NAMALWA (cell line): ENCODE results near the gene SCRN1.
"Not testable (repeated sequence)": the region's sequence is repeated elsewhere in the genome, so short reads cannot be mapped to it uniquely, and the experiment has no call there.

Experiments
- DNase-seq: peaks from one replicate; pipeline ENCODE4 v3.0.0-alpha.2; 2015; ENCODE audit warnings: low spot score

The SCRN1 gene

DNA sequence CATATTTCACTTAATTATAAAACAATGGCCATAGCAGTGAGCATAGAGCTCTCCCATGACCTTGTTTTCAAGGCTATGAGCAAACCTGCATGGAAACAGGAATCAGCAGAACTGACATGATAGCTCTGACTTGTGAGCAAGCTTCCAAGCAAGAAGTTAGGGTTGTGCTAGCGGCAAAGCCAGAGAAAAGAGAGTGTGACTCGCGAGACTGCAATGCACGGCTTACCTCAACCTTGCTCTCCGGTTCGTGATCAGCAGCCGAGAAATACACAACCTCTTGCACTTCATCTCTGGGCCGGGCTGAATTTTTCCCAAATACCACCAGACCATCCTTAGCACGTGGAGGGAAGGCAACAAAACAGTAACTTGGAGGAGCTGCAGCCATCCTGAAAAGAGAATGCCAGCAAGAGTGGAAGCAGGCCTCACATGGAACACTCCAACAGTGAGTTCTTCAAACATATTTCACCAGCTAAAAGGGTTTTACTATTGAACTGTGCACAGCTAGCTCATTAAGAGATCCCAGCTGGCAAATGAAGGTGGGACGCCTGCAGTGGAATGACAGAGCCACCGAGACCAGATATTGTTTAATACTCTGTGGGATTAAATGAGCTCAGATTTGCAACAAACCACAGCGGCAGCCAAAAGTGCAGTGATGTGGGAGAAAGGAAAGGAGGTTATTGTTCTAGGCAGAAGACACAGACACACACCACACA lies 20.8 kb downstream of the SCRN1 start:
- DNase-seq: no peak

DNA sequence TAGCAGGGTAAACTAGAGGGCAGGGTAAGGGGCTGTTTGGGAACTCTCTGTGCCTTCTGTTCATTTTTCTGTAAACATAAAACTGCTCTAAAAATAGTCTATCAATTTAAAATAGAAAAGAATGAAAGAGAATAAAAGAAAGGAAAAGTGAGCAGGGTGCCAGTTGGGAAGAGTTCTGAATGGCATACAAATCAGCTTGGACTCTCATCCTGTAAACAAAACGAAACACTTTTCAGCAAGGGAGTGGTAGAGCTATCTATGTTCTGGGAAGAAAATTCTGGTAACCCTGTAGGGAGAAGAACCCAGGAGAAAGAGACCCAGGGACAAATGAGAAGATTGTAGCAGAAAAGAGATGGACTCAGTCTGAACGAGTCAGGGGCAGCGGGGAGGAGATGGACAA lies 24.6 kb downstream of the SCRN1 start:
- DNase-seq: no peak

DNA sequence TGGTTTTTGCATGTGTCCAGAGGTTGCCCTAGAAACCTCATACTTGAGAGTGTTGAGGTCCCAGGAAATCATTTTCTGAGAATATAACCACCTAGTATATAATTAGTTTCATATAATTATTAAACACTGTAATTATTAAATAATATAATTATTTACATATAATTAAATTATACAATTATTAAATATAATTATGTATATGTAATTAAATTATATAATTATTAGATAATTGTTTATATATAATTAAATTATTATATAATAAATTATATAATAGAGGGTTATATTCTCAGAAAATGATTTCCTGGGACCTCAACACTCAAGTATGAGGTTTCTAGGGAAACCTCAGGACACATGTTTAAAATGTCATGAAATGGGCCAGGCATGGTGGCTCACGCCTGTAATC lies 27.6 kb downstream of the SCRN1 start:
- no peak for DNase-seq

DNA sequence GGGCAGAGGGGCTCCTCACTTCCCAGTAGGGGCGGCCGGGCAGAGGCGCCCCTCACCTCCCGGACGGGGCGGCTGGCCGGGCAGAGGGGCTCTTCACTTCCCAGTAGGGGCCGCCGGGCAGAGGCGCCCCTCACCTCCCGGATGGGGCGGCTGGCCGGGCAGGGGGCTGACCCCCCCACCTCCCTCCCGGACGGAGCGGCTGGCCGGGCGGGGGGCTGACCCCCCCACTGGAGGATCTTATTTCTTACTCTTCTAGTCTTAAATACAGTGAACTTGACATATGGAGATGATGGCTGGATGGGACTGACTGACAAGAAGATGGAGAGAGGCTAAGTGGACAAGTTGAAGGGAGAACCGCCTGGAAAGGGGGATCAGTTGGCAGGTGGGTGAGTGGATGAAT lies 28.0 kb downstream of the SCRN1 start:
- DNase-seq: not testable (repeated sequence)

DNA sequence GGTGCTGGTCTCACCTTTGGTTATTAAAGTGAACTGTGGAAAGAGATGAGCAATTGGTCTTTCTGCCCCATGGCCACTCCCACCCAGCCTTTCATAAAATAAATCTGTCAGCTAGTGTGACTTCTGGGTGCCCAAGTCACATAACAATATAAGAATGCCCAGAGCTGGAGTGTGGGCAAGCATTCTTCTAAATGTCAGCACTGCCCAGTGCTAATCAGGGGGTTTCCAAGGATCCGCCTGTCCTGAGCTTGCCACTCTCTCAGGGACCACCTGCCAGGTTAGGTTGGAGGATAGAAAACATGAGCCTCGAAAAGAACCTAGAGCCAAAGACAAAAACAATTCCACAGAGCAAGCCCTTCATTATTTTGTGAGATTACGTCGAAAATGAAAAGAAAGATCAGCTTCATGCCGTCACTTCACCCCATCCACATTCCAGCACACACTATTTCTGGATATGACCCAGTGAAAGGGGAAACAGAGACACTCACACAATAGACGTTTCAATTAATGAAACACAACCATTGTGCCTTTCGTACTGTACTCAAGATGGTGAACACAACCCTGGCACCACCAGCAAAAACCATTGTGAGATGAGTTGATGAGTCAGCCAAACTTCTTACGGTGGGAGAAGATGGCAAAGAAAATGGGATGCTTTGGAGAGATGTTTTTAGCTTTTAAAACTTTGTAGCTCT lies 30.8 kb downstream of the SCRN1 start:
- no peak for DNase-seq

DNA sequence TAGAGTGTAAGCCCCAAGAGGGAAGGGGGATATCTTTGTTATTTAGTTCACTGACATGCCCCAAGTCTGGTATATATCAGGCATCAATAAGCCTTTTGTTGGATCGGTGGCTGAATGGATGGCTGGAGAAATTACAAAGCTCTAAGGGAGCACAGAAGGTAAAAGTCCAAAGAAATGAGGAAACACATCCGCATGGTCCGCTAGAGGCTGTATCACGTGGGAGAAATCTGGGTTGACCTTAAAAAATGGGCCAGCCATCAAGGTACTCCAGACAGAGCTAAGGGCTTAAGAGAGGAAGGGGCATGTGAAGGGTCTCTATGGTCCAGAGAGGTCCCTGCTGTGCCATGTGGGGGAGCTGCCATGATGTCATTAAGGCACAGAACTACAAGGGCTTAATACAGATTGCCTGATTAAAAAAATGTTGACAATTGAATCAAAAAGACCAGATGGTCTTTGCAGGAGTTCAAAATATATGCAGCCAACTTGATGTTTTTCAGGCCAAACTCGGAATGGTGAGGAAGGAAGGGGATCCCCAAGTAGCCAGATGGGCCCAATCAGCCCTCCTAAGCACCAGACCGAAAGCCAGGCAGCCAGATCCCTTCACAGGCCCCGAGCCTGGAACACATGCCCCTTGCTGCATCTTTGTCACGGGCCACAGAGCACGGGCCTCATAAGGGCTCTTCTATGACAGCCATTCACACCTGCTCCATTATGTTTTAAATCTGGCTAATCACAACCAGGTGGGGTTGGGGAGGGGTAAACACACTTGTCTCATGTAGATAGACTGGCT lies 31.9 kb downstream of the SCRN1 start:
- DNase-seq: peak; percentile 19

DNA sequence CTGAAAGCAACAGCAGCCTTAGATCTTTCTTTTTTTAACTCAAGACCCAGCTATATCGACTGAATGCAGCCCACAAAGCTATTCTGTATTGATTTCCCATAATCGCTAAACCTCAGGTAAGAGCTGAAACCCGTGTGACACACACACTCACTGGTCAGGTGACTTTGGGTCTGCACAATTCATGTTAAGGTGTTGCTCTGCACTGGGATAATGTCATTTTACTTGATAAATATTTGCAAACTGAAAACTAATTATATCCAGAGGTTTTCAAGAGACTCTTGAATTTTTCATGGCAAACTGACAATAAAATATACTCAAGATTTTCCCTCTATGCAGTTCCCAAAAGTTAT lies 33.1 kb downstream of the SCRN1 start:
- no peak for DNase-seq

DNA sequence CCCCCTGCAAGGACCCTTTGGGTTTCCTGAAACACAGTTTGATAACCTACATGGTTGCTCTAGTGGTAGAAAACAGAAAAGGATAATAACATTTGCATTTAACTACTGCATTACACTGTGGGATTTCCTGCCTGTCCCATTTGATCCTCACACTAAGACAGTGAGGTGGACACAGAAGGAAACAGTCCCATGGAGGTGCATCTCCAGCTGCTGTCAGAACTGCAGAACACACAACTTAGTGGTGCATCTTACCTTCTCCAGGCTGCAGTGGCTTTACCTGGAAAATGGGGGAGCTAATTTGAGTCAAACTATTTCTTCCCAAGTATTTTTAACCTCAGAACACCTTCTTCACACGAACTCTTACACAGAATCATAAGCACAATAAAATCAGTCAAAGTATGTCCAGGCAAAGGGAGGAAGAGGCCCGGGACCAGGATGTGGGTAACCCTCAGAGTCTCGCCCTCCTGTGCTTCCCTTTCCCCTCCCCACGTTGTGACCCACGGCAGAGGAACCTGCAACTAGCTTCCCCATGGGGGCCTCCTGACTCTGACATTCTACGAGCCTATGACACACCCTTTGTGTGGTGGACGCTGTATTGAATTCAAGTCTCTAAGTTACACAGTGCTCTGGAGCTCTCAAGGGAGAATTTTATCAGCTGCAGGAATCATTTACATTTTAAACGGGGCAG lies 33.7 kb downstream of the SCRN1 start:
- DNase-seq: peak; percentile 15

DNA sequence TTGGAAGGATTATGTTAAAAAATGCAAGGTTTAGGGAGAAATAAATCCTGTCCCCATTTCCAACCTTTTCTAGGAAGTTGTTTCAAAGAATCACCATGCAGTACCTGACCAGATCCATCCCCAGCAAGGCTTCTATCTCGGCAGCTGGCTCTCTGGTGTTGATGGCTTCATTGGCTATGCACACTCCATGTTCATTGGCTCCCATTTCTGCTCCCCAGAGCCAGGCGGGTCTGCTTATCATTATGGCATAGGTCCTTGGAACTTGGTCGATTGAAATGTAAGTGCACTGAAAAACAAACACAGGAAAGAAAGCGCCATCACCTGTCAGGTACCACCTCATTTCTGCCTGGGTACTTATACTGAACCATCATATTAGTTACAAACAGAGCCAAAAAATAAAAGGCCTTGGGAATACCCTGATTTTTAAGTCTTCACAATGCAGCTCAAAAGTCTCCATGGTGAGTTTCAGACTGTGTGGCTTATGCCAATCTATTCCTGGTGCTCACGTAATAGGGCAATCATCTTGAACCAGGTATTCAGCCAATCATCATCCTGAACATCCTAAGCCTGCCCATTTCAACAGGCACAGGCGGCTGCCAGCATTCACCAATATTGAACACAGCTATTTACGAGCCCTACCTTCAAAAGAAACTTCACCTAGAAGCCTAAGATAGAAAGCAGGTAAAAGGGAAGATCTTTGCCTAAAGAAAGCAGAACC lies 34.4 kb downstream of the SCRN1 start:
- DNase-seq: no peak

DNA sequence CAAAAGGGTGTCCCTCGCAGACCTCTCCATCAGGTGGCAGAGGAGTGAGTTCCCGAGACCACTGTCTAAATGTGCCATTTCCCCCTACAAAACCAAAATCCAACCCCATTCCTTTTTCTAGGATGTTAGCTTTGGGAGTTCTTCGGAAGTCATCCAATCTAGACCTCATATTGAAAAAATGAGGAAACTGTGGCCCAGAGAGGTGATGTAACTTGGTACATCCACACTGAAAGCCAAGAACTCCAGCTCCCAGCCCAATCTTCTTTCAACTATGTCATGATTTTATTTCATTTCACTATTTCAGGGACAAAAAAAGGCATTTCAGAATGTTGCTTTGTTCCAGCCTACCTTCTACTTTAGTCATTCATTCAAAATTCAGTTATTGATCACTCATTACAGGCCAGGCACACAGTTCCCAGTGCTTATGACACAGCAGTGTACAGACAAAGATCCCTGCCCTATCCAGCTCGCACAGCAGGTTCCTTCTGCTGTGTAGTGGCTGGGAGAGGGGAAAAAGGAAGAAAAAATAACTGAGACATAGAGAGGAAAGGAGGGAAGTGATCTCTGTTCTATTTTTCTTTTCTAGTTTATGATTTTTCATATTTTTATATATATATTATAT lies 35.8 kb downstream of the SCRN1 start:
- no peak for DNase-seq

DNA sequence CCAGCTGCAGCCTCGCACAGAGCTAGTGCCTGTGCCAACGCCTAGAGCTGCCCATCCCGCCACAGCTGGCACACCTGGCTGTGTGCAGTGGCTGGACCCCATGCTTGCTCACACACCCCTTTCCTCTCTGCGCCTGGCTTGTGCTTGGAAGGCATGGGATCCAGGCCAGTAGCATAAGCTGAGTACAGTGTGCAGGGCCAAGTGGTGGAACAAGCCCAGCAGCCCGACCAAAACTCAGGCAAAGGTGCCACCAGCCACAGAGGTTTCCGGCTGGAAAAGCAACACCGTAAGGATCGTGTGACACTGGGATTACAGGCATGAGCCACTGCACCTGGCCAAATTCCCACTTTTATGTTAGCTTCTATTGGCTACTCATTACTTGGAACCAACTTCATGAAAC lies 38.4 kb downstream of the SCRN1 start:
- DNase-seq: no peak

DNA sequence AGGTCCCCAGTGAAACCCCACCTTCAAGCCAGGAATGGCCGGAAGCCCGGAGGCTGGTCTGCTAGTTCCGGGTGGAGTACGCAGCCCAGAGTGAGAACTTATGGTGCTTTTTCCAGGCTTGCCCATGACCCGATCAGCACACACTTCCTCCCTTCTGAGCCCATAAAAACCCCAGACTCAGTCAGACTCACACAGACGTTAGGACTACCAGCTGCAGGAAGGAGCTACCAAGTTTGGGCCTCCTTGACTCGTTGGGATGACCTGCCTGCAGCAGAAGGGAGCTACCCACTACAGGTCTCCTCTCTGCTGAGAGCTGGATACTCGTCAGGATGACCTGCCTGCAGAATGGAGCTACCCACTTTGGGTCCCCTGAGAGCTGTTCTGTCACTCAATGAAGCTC lies 39.1 kb downstream of the SCRN1 start:
- no peak for DNase-seq

DNA sequence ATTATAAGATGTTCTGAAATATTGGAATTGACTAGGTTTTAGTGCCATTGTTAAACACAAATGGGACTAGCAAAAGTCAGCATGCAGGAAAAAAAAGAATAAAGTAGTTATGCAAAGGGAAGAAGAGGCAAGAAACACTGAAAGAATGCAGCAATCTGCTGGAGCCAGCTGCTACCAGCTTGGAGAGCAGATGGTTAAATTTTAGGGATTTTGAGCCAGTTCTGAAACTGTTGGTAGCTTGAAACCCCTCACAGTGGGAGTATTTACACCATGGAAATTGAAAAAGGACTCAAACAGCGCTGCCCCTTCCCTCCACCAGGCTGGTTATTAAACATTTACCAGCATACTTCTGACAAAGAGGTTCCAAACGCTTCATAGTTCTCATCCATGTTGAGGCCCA lies 41.0 kb downstream of the SCRN1 start:
- DNase-seq: no peak

DNA sequence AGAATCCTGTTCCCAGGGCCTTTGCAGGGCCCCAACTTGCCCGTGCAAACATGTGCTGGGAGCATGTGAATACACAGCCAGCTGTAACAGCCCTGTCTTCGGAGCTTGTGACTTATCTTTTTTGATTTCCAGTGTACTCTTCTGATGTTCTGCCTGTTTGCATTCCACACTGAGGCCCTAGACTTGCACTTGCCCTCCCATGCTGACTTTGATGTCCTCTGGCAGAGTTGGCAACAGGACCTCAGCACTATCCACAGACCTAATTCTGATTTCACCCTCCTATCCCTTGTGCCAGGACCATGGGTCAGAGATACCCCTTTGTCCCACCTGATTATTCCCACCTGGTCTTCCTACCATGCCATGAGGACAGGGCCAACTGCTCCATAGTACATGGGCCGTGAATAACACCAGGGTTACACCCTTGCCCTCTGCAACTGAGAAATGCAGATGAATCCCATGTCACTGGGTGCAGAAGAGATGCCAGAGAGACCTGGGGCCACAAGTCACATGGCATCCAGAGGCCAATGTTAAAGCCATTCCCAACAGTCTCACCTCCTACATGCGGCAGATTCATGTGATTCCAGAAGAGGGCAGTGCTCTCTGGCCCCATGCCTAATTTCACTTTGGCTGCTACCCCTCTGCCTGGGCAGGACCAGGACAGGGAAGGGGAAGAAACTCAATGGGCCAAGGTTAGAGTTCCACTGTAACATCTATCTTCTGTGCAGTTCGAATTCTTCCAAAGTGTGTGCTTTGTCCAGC lies 43.0 kb downstream of the SCRN1 start:
- DNase-seq: peak; percentile 25

DNA sequence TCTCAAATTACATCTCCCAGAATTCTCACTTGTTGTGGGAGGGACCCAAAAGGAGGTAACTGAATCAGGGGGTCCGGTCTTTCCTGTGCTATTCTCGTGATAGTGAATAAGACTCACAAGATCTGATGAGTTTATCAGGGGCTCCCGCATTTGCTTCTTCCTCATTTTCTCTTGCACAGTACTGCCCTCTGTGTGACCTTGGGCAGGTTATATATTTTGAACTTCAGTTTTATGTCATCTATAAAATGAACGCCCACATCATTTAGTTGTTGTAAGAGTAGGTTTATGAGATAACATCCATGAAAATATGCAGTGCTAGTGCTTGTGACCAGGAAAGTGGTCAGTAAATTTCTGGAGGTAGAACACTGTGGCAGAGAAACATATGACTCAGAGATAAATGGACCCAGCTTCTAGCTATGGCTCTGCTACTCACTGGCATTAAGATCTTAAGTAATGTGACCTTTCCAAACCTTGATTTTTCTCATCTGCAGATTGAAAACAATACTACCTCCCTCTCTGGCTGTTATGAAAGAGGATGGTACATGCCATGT lies 44.3 kb downstream of the SCRN1 start:
- DNase-seq: no peak

DNA sequence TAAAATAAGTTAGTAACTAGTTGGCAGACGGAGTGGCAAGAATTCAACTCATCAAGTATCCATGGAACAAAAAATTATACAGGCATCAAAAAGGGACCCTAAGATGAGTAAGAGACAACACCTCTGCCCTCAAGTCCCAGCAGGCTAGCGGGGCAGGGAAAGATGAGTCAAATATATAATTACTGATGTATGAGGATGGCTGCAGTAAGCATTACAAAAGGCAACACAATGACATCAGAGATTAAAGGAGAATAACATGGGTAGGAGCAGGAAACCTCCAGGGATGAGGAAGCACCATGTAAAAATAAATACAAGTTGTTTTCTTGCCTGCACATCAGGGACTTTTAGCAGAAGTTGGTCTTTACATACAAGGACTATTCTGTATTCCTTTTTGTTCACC lies 49.4 kb downstream of the SCRN1 start:
- no peak for DNase-seq

DNA sequence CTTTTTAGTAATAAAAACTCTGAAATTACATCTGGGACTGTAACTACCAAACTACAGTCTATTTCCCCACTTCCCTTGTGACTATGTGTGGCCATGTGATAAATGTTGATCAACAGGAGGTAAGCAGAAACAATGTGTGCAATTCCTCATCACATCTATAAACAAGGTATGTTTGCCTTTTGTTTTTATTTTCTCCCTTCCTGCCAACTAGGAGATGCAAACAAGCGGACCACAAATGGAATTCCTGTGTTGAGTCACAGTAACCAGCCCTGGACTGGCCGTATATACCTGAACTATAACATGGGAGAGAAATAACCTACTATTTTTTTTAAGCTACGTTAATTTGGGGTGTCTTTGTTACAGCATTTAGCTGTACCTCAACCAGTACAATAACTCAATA lies 52.5 kb downstream of the SCRN1 start:
- no peak for DNase-seq

DNA sequence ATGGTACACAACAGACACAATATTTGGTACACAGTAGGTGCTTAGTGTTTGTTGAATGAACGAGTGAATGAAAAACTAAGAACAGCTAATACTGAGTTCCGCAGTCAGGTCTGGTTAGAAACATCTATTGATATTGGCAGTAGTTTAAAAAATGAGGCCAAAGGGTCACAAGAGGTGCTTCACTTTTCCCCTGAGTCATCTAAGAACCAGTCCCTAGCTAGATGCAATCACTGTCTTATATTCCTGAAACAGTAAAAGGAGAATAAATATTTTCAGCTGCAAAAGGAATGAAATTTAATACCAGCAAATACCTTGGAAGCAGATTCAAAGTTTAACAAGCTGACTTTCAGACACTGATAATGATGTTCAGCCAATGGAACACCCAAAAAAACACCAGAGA lies 54.5 kb downstream of the SCRN1 start:
- no peak for DNase-seq

DNA sequence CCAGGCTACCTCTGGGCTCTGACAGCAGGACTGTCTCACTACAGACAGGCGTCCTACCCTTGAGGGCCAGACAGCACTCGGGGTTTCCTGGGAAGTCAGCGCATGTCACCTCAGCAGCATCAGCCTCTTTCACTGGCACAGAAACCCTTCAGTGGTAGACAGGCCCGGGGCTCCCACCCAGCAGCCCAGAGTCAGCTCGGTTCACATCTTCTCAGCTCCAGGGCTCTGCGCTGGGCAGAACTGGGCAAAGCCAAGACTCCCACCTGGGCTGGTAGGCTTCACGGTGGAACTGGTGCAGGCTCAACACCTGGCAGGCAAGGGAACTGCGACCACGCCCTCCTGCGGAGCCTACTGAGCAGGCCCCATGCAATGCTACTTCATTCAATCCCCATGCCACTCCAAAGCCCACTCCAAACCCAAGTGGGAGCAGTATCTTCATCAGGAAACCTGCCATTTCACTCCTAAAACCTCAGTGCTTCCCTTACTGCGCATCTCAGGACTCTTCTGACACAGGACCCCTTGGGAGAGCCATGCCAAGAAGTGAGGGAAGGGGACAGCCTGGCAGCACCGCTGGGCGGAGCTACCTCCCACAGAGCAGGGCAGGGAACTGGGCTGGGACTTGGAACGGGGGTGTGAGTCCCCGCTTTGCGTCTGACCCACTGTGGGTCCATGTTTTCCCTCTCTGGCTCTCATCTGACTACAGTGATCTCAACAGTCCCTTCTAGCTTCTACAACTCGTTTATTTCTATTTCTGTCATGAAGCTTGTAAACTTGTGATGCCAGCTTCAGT lies 60.4 kb downstream of the SCRN1 start:
- DNase-seq: no peak

DNA sequence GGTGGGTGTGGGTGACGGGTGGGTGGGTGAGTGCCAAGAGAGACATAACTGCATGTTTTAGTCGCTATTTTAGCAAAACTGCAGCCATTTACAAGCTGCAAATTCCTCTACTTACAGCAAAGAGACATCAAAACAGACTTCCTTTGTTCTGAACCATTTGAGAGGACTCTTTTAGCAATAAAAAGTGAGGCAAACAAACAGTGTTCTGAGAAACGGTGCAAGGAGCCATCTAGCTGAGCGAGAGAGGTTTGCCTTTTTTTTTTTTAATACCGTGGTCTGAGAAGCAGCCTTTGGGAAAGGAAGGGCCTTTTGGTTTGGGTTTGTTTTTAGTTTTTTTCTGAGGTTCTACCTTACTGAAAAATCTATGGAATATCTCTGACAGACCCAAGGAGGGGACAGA lies 62.9 kb downstream of the SCRN1 start:
- DNase-seq: no peak
